ENCODE results near the gene LIMA1. TPM values are rescaled to one million over a fixed set of nuclear protein-coding genes. Genes with fewer than 3 reads are reported as not detected.
A peak's percentile ranks its signal among the peaks of the same experiment; 100 is the strongest.

Gene LIMA1
- total and polyA plus RNA-seq, 9 of the 15 experiments (the other 6 are each of a cell fraction or from before 2014, with no cell fraction given), result 20.2 to 37.8 (median 27.3) TPM

GRCh38 chr12:50222275-50222783, 61.0 kb downstream of the LIMA1 start (continued):
- TF ChIP-seq REST (IDR thresholded peaks at IDR 0.05; ENCODE audit: borderline replicate concordance) (peak; percentile 3; the same call in 1 of the 2 replicates), REST (CRISPR knock-in tag; IDR thresholded peaks at IDR 0.05; ENCODE audit: low read depth) (no peak), POLR2A (conservative IDR thresholded peaks at IDR 0.05) (peak; percentile 81), ZNF668 (CRISPR knock-in tag; IDR thresholded peaks at IDR 0.05) (no peak)
